ENCODE measurements around the gene CYP46A1.
A peak's percentile ranks its signal among the peaks of the same experiment; 100 is the strongest.

CYP46A1 gene

DNA sequence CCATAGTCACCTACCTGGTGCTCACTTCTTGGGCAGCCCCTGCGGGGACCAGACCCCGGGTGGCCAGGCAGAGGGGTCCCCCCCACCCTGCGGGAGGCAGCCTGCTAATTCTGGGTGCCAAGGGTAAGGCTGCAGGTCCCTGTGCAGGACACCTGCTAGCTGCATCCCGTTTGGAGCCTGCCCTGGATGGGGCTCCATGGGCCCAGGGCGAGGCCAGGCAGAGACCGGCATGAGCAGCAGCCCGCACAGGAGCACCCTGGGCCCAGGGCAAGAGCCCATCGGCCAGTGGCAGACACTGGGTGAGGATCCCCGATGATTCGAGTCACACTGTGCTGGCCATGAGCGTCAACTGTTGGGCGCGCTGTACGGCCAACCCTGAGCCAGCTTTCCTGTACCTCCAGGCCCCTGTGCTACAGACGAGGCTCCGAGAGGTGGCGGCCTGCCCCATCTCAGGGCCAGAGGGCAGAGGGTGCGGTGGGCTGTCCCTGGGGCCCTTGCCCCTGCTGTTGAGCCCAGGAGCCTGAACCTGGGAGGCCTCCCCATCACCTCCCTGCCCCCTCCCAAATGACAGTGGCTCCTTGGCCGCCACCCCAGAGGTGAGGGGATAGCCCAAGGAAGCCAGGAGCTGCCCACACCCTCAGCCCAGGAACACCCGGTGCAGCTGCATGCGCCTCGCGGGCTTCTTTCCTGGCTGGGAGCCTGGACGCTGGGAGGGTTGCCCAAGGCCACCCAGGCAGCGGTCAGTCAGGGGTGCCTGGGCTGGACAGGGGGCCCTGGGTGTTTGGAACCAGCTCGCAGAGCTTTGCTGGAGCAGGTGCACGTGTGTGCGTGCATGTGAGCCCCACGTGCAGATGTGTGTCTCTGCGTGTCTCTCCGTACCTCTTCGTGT, 47.7 kb downstream of the CYP46A1 start:
- DNase-seq: peak; percentile 53

DNA sequence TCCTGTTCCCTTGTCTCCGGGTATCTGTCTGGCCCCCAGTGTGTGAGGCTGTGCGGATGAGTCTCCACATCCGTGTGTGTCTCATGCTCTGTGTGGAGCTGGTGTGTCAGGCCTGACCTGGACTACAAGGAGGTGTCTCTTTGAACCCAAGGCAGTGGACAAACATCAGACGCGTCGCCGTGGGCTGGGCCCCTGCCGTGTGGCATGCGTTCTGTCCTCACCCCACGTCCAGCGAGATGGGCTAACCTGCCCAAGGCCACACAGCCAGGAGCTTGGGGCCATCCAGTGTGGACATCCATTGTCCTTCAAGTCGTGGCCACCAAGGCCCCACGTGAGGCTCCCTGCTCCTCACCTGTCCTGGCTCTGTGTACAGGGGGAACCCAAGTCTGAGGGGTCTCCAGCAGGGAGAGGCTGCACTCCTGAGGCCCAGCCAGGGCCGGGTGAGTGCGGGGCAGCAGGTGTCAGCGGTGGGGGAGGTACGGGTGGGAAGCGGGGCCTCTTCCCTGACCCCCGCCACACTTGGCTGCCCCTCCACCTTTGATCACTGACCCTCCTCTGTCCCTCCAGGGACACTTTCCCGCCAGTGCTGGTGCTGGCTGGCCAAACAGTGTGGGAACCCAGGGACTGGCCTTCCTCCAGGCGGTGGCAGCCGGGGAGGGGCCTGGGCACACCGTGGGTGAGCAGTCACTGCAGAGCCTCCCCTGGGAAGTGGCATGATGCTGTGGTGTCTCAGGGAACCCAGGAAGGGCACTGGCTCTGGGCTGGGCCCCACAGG, 48.5 kb downstream of the CYP46A1 start:
- peak; percentile 14 for DNase-seq

DNA sequence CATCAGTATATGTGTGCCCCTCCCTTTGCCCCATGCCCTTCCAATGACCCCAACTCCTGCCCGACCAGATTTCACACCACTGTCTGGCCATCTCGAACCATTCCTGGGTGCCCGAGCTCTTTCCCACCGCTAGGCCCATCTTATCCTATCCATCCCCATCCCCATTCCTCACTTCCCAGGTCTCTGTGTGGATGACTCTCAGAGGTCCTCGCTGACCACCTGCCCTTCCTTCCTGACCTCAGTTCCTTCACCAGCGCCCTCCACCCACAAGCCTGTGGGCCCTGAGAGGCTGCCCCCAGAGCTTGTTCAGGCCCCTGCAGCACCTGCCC, 49.1 kb downstream of the CYP46A1 start:
- DNase-seq: no peak

DNA sequence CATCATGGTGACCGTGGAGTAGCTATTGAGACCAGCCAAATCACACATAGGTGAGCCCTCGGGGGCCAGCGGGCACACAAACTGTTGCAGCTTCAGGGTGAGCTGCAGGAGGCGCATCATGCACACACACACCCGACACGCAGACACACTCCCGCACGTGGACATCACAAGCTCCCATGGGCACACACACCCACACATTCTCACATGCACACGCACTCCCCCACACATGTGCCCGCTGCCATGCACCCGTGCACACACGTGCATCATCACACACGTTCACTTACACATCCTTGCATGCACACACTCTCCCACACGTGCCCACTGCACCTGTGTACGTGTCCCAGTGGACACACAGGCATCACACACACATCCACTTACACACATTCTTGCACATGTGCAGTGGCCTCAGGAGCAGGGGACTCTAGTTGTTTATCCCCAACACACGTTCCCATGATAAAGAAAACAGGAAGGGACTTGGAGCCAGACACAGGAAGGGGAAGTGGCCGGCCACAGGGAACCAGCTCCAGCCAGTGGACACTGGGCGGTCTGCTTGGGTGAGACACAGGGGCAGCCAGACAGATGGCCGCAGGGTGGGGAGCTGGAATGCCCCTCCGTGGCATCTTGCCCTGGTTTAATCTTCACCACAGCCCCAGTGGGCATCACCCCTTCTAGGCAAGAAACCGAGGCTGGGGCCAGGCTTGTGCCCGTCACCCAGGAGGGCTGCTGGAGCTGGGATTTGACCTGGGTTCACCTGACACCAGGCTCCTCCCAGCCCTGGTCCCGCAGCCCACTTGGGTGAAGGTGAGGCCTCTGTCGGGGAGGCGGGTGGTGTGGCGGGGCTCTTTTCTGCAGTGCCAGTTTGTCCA, 49.7 kb downstream of the CYP46A1 start:
- DNase-seq: peak; percentile 55

DNA sequence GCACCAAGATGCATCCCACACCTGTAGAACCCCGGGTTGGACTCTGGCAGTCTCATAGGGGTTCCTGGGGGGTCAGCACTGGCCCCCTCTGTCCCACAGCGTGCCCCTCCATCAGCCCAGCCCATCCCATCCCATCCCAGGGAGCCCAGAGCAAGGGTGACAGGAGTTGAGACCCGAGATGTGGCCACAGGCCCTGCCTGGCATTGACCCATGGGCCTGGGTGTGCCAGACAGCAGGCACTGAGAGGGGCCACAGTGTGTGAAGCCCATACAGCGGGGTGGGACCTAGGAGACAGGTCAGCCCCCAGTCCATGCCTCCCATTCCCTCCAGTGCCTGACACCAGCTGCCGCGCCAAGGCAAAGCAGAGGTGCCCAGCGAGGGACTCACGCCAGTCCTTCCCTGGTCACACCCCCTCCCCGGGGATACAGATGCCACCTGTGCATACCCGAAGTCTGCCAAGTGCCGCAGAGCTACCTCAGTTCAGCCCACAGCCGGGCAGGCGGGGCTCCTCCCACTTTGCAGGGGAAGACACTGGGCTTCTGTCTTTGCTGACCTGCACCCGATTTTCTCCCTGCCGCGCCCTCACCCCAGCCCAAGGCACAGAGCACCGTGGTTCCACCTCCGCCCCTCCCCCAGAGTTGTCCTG, 50.4 kb downstream of the CYP46A1 start:
- peak; percentile 32 for DNase-seq

DNA sequence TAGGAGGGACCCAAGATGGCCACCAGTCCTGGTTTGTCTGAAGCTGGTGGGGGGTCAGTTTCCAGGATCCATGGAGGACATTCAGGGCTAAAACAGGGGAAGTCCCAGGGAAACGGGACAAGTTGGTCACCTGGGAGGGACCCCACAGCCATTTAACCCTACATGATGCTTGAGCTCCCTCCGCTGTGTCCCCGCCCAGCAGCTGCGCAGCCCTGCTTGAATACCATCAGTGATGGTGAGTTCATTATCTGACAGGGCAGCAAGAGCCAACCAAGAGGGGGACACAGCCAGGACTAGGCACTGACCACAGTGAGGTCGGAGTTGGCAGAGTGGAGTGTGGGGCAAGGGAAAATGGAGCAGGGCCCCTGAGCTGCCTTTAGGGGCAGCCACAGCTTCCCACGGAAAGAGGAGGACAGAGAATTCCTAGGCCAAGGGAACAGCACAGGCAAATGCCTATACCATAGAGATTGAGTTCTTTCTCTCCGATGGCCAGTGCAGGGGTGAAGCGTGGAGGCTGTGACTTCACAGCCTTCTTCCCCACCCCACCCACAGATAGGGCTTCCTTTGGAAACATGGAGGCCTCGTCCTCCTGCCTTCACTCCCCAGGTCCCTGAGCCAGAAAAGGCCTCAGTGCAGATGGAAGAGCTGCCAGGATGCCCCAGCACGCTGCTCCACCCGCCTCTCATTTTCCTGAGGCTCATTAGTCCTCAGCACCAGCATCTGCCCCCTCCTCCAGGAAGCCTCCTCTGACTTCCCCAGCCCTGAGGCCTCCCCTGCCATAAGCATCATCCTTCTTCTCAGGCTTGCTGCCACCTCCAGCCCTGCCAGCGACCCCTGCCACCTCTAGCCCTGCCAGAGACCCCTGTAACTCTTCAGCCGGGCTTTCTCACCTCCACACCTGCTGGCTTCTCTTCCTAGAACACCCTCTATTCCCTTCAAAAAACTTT, 51.4 kb downstream of the CYP46A1 start:
- DNase-seq: peak; percentile 28

DNA sequence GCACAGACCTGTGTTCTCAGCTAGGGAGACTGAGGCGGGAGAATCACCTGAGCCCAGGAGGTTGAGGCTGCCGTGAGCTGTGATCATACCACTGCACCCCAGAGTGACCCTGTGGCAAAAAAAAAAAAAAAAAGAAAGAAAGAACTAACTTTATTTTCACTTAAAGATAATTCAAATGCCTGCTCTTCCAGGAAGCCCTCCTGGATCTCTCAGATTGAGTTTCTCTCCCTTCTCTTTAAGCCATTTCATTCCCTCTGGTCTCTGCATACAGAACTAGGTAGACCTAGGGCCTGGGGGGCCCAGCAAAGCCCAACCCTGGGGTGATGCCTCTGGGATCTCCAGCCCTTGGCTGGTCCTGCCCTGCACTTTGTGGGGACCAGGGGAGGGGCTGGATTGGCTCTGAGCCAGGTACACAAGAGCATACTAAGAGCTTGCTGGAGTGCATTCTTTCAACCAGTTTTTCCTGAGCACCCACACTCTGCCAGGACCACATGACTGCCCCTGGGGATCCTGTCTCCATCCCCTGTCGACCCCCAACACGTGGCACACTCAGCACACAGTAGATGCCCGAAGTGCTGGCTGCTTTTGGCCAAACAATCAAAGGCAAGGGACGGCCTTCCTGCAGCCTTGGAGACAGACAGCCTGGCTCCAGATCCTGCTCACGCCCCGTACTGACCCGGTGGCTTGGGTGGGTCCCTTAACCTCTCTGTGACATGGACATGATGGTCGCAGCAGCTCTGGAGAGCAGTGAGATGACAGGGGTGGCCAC, 52.7 kb downstream of the CYP46A1 start:
- DNase-seq: peak; percentile 46

DNA sequence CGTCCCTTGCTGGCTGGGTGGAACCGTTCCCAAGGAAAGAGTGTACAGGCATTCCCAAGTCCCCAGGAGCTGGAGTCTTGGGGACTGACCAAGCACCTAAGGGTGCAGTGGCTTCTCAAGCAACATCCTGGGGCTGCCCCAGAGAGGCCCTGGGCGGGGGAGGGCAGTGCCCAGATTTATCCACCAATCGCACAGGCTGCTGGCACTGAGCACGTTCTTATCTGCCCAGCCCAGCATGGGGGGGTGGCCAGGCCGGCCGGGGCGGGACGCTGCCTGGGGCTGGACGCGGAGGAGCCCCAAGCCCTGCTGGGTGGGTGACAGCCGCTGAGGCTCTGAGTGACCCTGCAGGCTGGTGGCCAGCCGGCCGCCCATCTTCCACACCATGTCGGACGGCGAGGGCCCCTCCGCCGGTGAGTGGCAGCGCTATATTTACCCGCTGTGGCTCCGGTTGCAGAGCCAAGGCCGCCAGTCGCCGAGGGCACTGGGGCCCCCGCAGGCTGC, 53.4 kb downstream of the CYP46A1 start:
- peak; percentile 55 for DNase-seq

DNA sequence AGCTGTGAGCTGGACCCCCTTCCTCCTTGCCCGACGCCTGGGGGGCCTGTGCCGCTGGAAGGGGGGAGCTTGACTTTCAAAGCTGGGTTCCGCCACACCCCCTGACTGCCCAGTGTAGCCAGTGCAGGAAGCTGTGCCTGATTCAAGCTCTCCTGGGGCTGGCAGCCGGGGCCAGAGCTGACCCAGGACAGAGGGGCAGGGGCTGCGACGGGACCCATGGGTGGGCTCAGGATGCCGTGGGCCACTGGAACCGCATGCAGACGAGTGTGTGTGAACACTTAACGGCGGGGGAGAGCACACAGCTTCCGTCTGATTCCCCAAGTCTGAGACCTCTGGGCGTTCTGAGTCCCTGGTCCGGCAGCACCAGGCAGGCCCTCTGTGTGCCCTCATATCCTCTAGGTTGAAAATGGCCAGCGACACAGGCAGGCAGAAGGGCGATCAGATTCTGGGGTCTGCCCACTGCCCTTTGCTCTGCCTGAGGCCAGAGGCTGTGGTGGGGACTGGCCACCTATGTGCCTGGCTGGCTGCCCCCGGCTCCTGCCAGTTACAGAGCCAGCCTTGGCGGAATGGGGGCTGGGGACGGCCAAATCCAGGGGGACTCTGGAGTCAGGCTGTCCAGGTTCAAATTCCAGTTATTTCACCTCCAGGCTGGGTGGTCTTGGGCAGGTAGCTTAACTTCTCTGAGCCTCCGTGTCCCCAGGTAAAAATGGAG, 54.0 kb downstream of the CYP46A1 start:
- no peak for DNase-seq

DNA sequence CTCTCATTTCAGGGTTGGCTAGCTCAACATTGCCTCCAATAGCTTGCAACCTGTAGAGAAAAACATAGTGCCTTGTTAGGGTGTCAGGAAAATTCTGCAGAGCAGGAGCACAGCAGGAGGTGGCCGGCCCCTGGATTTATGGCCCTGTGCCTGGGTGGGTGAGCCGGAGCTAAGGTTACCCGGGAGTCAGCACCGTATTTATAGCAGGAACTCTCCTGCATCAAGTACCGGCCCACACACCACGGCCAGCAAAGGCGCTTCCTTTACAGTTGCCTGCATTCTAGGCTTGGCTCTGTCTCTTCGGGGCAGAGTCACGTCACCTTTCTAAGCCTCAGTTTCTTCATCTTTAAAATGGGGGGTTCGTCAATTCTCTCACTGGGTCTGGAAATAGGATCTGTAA, 56.3 kb downstream of the CYP46A1 start:
- no peak for DNase-seq

DNA sequence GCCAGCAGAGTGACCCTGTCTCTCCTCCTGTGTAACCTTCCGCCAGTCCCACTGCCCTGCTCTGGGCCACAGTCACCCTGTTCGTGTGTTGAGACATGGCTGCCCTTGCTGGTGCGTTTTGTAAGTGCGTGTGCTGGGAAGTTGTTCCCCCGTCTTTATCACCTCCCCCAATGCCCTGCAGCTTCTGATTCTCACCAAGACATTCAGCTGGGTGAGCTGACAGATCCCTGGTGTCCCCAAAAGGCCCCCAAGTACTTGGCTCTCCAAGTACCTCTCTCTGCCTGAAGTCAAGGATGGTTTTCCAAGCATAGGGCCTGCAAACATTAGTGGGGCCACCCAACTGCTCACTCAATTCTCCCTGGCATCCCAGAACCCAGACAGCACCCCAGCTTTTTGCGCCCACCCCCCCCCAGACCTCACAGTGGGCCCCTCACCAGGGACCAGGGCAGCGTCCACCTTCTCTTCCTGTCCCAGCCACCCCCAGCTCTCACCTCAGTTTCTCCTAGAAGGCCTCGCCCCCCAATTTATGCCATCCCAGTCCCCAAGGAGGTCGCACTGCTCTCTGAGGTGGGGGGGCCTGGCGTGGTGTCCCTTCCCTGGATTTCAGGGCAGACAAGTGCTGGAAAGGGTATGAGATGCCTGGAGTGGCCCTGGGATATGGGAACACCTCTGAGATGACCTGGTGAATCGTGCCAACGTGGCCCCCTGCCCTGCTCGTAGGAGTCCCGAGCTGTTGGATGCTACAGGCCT, 57.3 kb downstream of the CYP46A1 start:
- no peak for DNase-seq

DNA sequence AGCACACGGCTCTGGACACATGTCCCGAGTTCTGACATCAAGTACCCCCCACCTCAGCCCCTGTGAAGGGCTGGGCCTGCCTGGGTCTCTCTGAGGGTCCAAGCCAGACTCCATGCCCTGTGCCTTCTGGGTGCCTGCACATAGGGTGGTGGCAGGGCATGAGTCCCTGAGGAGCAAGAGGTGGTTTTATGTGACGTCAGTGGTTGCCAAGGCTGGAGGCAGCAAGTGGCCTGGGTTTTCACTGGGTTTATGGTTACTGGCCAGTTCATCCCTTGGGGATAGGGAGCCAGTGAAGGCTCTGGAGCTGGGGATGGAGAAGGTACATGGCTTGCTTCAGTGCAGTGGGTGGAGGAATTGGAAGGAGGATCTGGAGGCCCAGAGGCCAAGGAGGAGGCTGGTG, 58.0 kb downstream of the CYP46A1 start:
- no peak for DNase-seq

DNA sequence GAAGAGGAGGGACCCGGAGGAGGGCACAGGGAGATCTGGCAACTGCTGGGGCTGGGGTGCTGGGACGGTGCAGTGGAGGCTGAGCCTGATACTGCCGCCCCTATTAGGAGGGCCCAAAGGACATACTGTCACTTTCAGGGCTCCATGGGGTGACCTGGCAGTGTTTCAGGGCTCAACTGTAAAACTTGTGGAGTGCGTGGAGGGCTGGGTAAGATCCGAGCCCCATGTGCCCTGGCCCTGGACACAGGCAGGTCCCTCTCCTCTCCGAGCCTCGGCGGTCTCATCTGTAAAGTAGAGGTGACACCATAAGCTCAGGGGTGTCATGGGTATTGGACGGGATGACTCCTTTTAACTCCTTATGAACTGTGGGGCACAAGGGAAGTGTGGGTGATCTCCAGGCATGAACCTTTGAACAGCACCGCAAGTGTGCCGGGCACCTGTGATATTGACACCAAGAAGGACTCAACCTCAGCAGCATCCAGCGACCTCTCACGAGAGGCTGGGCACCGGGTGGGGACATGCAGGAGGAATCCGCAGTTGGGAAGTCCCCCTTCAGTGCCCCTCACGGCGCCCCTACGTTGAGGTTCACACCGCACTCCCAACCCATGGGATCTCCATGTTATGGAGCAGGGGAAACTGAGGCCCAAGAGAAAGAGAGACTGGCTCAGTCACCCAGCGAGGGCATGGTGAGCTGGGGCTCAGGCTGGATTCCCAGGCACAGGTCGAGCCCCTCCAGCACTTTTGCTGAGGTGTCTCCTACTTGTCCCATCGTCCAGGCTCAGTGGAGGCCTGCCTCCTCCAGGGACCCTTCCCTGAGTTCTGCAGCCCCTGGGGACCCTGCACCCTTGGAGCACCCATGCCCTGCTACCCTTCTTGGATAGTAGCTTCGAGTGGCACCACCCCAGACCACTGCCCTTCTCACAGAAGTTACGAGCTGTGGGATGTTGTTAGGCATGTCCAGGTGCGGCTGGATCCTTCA, 58.7 kb downstream of the CYP46A1 start:
- no peak for DNase-seq

DNA sequence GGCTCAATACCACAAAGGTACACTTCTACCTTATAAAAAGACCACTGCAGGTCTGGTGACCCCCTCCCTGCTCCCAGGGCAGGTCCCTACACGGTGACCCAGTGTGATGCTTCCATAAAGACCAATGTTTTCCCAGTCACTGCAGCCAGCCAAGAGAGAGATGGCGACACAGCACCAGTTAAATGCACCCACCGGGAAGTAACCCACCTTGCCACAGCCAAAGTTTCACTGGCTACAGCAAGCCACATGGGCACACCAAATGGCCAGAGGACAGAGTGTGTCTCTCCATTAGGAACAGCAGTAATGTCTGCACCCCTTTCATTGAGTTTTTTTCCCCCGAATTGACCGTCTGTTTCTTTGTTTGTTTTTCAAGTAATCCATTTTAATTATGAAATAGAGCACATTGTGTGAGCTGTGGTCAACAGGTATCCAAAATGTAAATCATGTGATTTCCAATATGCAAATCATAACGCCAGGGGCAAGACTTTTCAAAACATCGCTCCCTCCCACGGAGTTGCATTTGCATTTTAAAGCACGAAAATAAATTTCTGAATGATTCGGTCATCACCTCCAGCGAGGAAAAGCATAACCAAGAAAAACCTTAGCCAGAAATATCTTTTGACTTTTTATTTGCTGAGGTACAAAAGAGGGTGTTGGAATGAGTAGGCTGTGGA, 60.2 kb downstream of the CYP46A1 start:
- DNase-seq: no peak

DNA sequence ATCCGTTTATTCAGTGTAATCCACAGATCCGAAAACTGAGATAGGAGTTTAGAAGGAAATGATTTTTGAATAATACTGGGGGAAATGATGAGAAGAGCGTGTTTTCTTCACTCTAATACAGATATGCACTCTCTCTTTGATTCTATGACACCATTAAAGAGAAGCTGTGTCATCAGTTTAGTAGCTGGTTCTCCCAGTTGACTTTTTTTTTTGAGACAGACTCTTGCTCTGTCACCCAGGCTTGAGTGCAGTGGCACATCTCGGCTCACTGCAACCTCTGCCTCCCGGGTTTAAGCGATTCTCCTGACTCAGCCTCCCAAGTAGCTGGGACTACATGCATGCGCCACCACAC, 60.8 kb downstream of the CYP46A1 start:
- no peak for DNase-seq

DNA sequence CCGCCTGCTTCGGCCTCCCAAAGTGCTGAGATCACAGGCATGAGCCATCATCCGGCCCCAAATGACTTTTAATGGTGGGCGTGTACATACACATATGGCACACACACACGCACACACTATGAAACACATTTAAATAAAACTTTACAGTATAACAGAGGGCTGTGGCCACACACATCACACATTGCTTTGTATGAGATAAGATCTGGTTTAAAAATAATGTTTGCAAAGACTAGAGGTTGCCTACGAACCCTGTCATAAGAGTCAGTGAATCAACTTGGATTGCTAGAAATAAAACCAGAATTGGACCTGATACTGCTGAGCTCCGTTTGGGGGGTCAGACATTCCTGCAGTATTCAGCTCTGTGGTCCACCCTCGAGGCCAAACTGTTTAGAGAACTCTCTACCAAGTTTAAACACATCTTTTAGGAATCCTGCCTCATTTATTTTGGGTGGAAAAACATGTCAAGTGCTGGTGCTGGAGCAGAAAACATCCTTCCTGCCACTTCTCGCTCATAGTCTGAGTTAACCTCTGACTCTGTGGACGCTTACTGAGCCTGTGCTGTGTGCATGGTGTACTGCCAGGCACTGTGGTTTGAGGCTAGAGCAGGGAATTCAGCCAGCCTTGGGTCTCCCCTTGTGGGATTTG, 61.3 kb downstream of the CYP46A1 start:
- no peak for DNase-seq

DNA sequence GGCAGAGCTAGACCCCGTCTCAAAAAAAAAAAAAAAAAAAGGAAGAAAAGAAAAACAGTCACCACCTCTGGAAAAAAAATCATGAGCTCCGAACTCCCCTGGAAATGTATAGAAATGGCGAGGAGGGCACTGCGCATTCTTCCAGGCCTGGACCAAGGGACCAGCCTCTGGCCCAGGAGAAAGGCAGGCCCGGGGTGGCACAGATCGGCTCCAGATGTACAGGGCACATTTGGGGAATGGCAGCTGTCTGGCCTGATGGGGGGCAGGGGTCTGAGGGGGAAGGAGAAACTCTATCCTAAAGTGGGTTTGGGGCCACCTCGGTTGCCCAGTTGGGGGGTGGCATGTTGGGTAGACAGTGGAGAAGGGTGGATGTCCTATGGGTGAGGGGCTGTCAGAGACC, 63.1 kb downstream of the CYP46A1 start:
- DNase-seq: no peak

Data from left hindlimb (tissue), 1 donor.